ENCODE results near the gene TNKS2. TPM values are rescaled to one million over a fixed set of nuclear protein-coding genes. Genes with fewer than 3 reads are reported as not detected.
"Not testable (repeated sequence)": the region's sequence is repeated elsewhere in the genome, so short reads cannot be mapped to it uniquely, and the experiment has no call there.

Gene TNKS2
- polyA plus RNA-seq, 1 of the 3 experiments (the other 2 are of a cell fraction), result 12.5 TPM

GRCh38 chr10:91797874-91798648 is at the start of gene TNKS2 (continued):
- TF ChIP-seq IRF3 (IDR thresholded peaks at IDR 0.05; ENCODE audit: low read depth, low read length) (no peak), FOSL2 (IDR thresholded peaks at IDR 0.05; ENCODE audit: borderline replicate concordance, low read depth) (no peak), TCF12 (IDR thresholded peaks at IDR 0.05) (no peak), SIN3A (IDR thresholded peaks at IDR 0.05; ENCODE audit: borderline replicate concordance, low read depth, low read length) (peak; percentile 48; the same call in 1 of the 2 replicates), EP300 (IDR thresholded peaks at IDR 0.05; ENCODE audit: borderline replicate concordance in 1 of 2, low read depth in 1 of 2, low read length in 1 of 2) (peak in 1 of 2 experiments; percentile 25; a peak in 1 of 4 replicates), PBX3 (IDR thresholded peaks at IDR 0.05) (0 out of 2 replicates have a peak, but pooled peaks have one; percentile 10), SMC3 (IDR thresholded peaks at IDR 0.05; ENCODE audit: low read depth, low read length) (no peak), FOXJ3 (CRISPR knock-in tag; IDR thresholded peaks at IDR 0.05) (no peak), JUND (IDR thresholded peaks at IDR 0.05) (no peak), TEAD4 (IDR thresholded peaks at IDR 0.05; ENCODE audit: borderline replicate concordance, insufficient read depth) (no peak)

GRCh38 chr10:91749592-91749991 is 48.6 kb upstream of the TNKS2 start:
- not testable (repeated sequence) for H3K4me2 ChIP-seq; H3K4me1 ChIP-seq (ENCODE audit: control insufficient read depth in 1 of 2, insufficient read depth in 2 of 2, low read depth in 1 of 2, low read length in 1 of 2); H3K27ac ChIP-seq (ENCODE audit: low read depth in 2 of 2, low read length in 1 of 2)

GRCh38 chr10:91756286-91756685 is 41.9 kb upstream of the TNKS2 start:
- WGBS (ENCODE audit: low lambda C conversion rate), result 48% methylated on average over 2 of the region's 2 CpGs
- no peaks in the 10 kb centered on the region for H3K27me3 ChIP-seq (ENCODE audit: insufficient read depth)
- H2AFZ ChIP-seq (ENCODE audit: low read depth), result no peak overlapping the region
- H3K27ac ChIP-seq (ENCODE audit: low read depth in 2 of 2, low read length in 1 of 2), result no peak overlapping the region
- no peak overlapping the region for H3K4me2 ChIP-seq
- ChIA-PET POLR2A (no interaction called here), CTCF (interaction anchor here (1.2 to 2.0 kb wide), 2 partner anchors 156 to 332 kb away, joined by 3 to 11 read pairs; no protein-coding TSS in a partner anchor)
- no peaks in the 10 kb centered on the region for H3K9me2 ChIP-seq
- no peaks in the 10 kb centered on the region for H3K79me2 ChIP-seq (ENCODE audit: insufficient read depth)
- H3K4me3 ChIP-seq (ENCODE audit: low read depth in 2 of 2, low read length in 1 of 2), result no peak overlapping the region
- H4K20me1 ChIP-seq (ENCODE audit: insufficient read depth), result no peaks in the 10 kb centered on the region
- H3K9me3 ChIP-seq, result no peaks in the 10 kb centered on the region
- peaks cover 6% of the 10 kb centered on the region for H3F3A ChIP-seq (replicated peaks; ENCODE audit: insufficient read depth)
- TF ChIP-seq USF1 (IDR thresholded peaks at IDR 0.05; ENCODE audit: borderline replicate concordance, low read depth), result no peak
- TF ChIP-seq FOSL2 (IDR thresholded peaks at IDR 0.05; ENCODE audit: borderline replicate concordance, low read depth), result peak; percentile 48; the same call in 1 of the 2 replicates
- TF ChIP-seq GATA2 (CRISPR knock-in tag; IDR thresholded peaks at IDR 0.05), result no peak
- TF ChIP-seq POLR2AphosphoS5 (IDR thresholded peaks at IDR 0.05; ENCODE audit: low read depth, low read length), result no peak
- TF ChIP-seq YY1 (IDR thresholded peaks at IDR 0.05; ENCODE audit: low read depth), result no peak
- TF ChIP-seq FOXJ3 (CRISPR knock-in tag; IDR thresholded peaks at IDR 0.05), result no peak
- TF ChIP-seq TCF12 (IDR thresholded peaks at IDR 0.05), result peak; percentile 18; the same call in 1 of the 2 replicates
- TF ChIP-seq JUND (IDR thresholded peaks at IDR 0.05), result peak; percentile 33; the same call in 1 of the 2 replicates
- TF ChIP-seq TAF1 (IDR thresholded peaks at IDR 0.05; ENCODE audit: borderline replicate concordance, low read depth, low read length), result no peak
- no peak for TF ChIP-seq IRF3 (IDR thresholded peaks at IDR 0.05; ENCODE audit: low read depth, low read length)
- no peak for TF ChIP-seq CHD2 (IDR thresholded peaks at IDR 0.05; ENCODE audit: low read length, partially characterized antibody)
- H3K36me3 ChIP-seq (replicated peaks in 1 of 2; ENCODE audit: control insufficient read depth in 1 of 2, insufficient read depth in 2 of 2, low read length in 1 of 2), result no peaks in the 10 kb centered on the region
- no peaks in the 10 kb centered on the region; a peak in 1 of 4 replicates for H3K4me1 ChIP-seq (ENCODE audit: control insufficient read depth in 1 of 2, insufficient read depth in 2 of 2, low read depth in 1 of 2, low read length in 1 of 2)
- no peak for DNase-seq
- H3K9ac ChIP-seq, result no peak overlapping the region

More at GRCh38 chr10:91749592-91749991, 48.6 kb upstream of the TNKS2 start:
- H3F3A ChIP-seq (replicated peaks; ENCODE audit: insufficient read depth); H3K9me2 ChIP-seq; H2AFZ ChIP-seq (ENCODE audit: low read depth); H3K9me3 ChIP-seq; H3K27me3 ChIP-seq (ENCODE audit: insufficient read depth); H3K79me2 ChIP-seq (ENCODE audit: insufficient read depth); H3K9ac ChIP-seq; H3K4me3 ChIP-seq (ENCODE audit: low read depth in 2 of 2, low read length in 1 of 2); DNase-seq; H4K20me1 ChIP-seq (ENCODE audit: insufficient read depth); POLR2A ChIA-PET; CTCF ChIA-PET; H3K36me3 ChIP-seq (replicated peaks in 1 of 2; ENCODE audit: control insufficient read depth in 1 of 2, insufficient read depth in 2 of 2, low read length in 1 of 2): not testable (repeated sequence)
- WGBS (ENCODE audit: low lambda C conversion rate), result 74% methylated on average over 9 of the region's 20 CpGs
